ENCODE data around the gene STOM.

GRCh38 chr9:121345070-121345469 lies 25.0 kb downstream of the STOM start:
- TF ChIP-seq CTCF (IDR thresholded peaks at IDR 0.05; ENCODE audit: borderline replicate concordance, extremely low read depth, low read length, poor library complexity, severe bottlenecking) (no peak), EZH2 (IDR thresholded peaks at IDR 0.05; ENCODE audit: borderline replicate concordance, low read depth, low read length, severe bottlenecking) (no peak)
